Midbrain (tissue), 1 donor: ENCODE results near the gene SCYL2.

Experiments used
- DNase-seq: peaks from one replicate; lab custom pipeline; 2025; lab: John Stamatoyannopoulos, UW

The SCYL2 gene

GRCh38 chr12:100376161-100376560 is 109.2 kb downstream of the SCYL2 start:
- no peak for DNase-seq

- DNase-seq = no peak
Observed at GRCh38 chr12:100381379-100381778, 114.4 kb downstream of the SCYL2 start.

- DNase-seq = no peak
Observed at GRCh38 chr12:100382338-100382737, 115.4 kb downstream of the SCYL2 start.

GRCh38 chr12:100383586-100384558 is 116.9 kb downstream of the SCYL2 start:
- no peak for DNase-seq

- DNase-seq = no peak
Observed at GRCh38 chr12:100384559-100384935, 117.6 kb downstream of the SCYL2 start.

GRCh38 chr12:100388382-100388781 is 121.4 kb downstream of the SCYL2 start:
- no peak for DNase-seq
